K562 (cell line): ENCODE data around the gene EVI5. TPM values are rescaled to one million over a fixed set of nuclear protein-coding genes. Genes with fewer than 3 reads are reported as not detected.
A peak's percentile ranks its signal among the peaks of the same experiment; 100 is the strongest.

Experiments
- ATAC-seq: fragments of 200-7000 bp; cut with Tn5 transposase; 3 replicates; pipeline ENCODE4 v1.9.1; 2020; ENCODE audit warnings: moderate library complexity
- BruUV-seq: library from RNA; stranded (reverse); fragments of 400-500 nt; replicated peaks from 2 replicates; lab custom pipeline; 2021; lab: Mats Ljungman, UMichigan
- CTCF ChIA-PET: fragments of 300-600 bp; formaldehyde crosslinking; extraction: SDS; loops from one replicate; lab custom pipeline; 2021; ENCODE audit warnings: low intra/inter-chr PET ratio; lab: Yijun Ruan, JAX
- POLR2A ChIA-PET: fragments of 300-600, 350-650 bp; sonication (Branson Sonifier 250); formaldehyde crosslinking; extraction: SDS; loops from one replicate; lab custom pipeline; 2021; ENCODE audit warnings: antibody characterized with exemption, inconsistent platforms; lab: Yijun Ruan, JAX
- DNase-seq, 4 experiments: peaks; one replicate each; pipeline versions ENCODE4 v3.0.0 to v3.0.0-alpha.2; 2011 to 2018; ENCODE audit warnings: low spot score in 3 of 4, mixed read lengths in 3 of 4; ENCODE audit errors: extremely low read depth in 1 of 4
- FAIRE-seq: peaks from 2 replicates; lab custom pipeline; 2011; peaks lifted over from hg19 to GRCh38; lab: Jason Lieb, UNC
- H2AFZ ChIP-seq: 2 replicates; pipeline ENCODE4 v1.6.0; 2011; ENCODE audit warnings: low read depth, low read length, control low read depth, inconsistent platforms
- H3K27ac ChIP-seq: fragments of 200-600 bp; 3 replicates; pipeline ENCODE4 v1.8.0; 2011; ENCODE audit warnings: low read depth, mild to moderate bottlenecking, control low read depth, inconsistent platforms, low read length, moderate library complexity, mixed read lengths; ENCODE audit errors: extremely low read depth
- H3K27me3 ChIP-seq, 2 experiments: fragments of 300-600 bp in 1 of 2; 2 replicates in 1 of 2; 3 replicates in 1 of 2; pipeline versions ENCODE4 v1.6.0 to v1.8.0; 2011; ENCODE audit warnings: inconsistent platforms in 2 of 2, low read length in 2 of 2, mild to moderate bottlenecking in 1 of 2, mixed read lengths in 1 of 2, moderate library complexity in 1 of 2; ENCODE audit not compliant: control insufficient read depth in 2 of 2, insufficient read depth in 2 of 2
- H3K36me3 ChIP-seq: fragments of 300-600 bp; 3 replicates; pipeline ENCODE4 v1.8.0; 2011; ENCODE audit warnings: mild to moderate bottlenecking, low read length, inconsistent platforms; ENCODE audit not compliant: control insufficient read depth, insufficient read depth
- H3K4me1 ChIP-seq, 2 experiments: fragments of 200-600 bp in 1 of 2; replicated peaks in 1 of 2; 2 replicates in 1 of 2; 3 replicates in 1 of 2; pipeline versions ENCODE4 v1.5.1 to v1.8.0; 2011; ENCODE audit warnings: inconsistent platforms in 2 of 2, low read length in 2 of 2, mild to moderate bottlenecking in 1 of 2, mixed read lengths in 1 of 2, moderate library complexity in 1 of 2; ENCODE audit not compliant: control insufficient read depth in 2 of 2, insufficient read depth in 2 of 2
- H3K4me2 ChIP-seq: 2 replicates; pipeline ENCODE4 v1.6.1; 2011; ENCODE audit warnings: low read length, control low read depth, inconsistent platforms, mixed read lengths; ENCODE audit not compliant: insufficient read depth
- H3K4me3 ChIP-seq: fragments of 200-600 bp; sonication (generic), shearing (Covaris generic); 2 replicates; pipeline ENCODE4 v1.5.1; 2016; ENCODE audit warnings: control low read depth, inconsistent platforms
- H3K79me2 ChIP-seq: fragments of 200-600 bp; 3 replicates; pipeline ENCODE4 v1.8.0; 2011; ENCODE audit warnings: low read length, inconsistent platforms; ENCODE audit not compliant: control insufficient read depth, insufficient read depth
- H3K9ac ChIP-seq, 2 experiments: 2 replicates each; pipeline versions ENCODE4 v1.6.0 to v1.6.1; 2011; ENCODE audit warnings: low read depth in 2 of 2, low read length in 2 of 2, control low read depth in 1 of 2, inconsistent platforms in 1 of 2, mild to moderate bottlenecking in 1 of 2, mixed read lengths in 1 of 2; ENCODE audit not compliant: insufficient read depth in 1 of 2
- H3K9me1 ChIP-seq: one replicate; pipeline ENCODE4 v1.6.0; 2011; ENCODE audit warnings: inconsistent platforms, mild to moderate bottlenecking, low read length, moderate library complexity; ENCODE audit not compliant: control insufficient read depth, insufficient read depth
- H3K9me3 ChIP-seq: replicated peaks from 2 replicates; pipeline ENCODE4 v1.5.1; 2011; ENCODE audit warnings: low read depth, low read length, inconsistent platforms; ENCODE audit not compliant: control insufficient read depth, insufficient read depth
- H4K20me1 ChIP-seq: replicated peaks from 2 replicates; pipeline ENCODE4 v1.6.1; 2011; ENCODE audit warnings: low read length, inconsistent platforms, mixed read lengths; ENCODE audit not compliant: control insufficient read depth, insufficient read depth
- ADNP ChIP-seq: fragments of 200-800 bp; sonication (Bioruptor generic); IDR thresholded peaks from 2 replicates; pipeline ENCODE4 v1.6.1; 2016; ENCODE audit warnings: missing genetic modification characterization, missing compliant biosample characterization
- CTCF ChIP-seq, 3 experiments: IDR thresholded peaks in 2 of 3; conservative IDR thresholded peaks in 1 of 3; 2 replicates each; pipeline ENCODE4 v1.5.1; 2011 to 2012; ENCODE audit warnings: low read length in 3 of 3, mild to moderate bottlenecking in 3 of 3, control low read depth in 2 of 3, improper control_type of control experiment in 1 of 3, inconsistent platforms in 1 of 3, low read depth in 1 of 3, mixed read lengths in 1 of 3, moderate library complexity in 1 of 3; ENCODE audit not compliant: insufficient read depth in 2 of 3
- DEAF1 ChIP-seq: fragments of 450-650 bp; formaldehyde crosslinking; IDR thresholded peaks from 2 replicates; pipeline ENCODE4 v1.4.0; 2020; ENCODE audit warnings: mild to moderate bottlenecking, moderate library complexity
- HDAC1 ChIP-seq, 2 experiments: fragments of 450-650 bp; IDR thresholded peaks; 2 replicates each; pipeline ENCODE4 v1.6.1; 2016 to 2017; ENCODE audit warnings: inconsistent platforms in 1 of 2, mild to moderate bottlenecking in 1 of 2, moderate library complexity in 1 of 2
- MXD1 ChIP-seq: fragments of 250-450 bp; sonication (Bioruptor Pico); IDR thresholded peaks from 2 replicates; pipeline ENCODE4 v1.8.0; 2021; ENCODE audit warnings: borderline replicate concordance, mild to moderate bottlenecking, moderate library complexity; ENCODE audit not compliant: poor library complexity, severe bottlenecking
- RAD21 ChIP-seq, 2 experiments: fragments of 250-450 bp in 1 of 2; fragments of 450-650 bp in 1 of 2; sonication (Bioruptor Pico) in 1 of 2; formaldehyde crosslinking in 1 of 2; IDR thresholded peaks in 1 of 2; conservative IDR thresholded peaks in 1 of 2; 2 replicates each; pipeline versions ENCODE4 v1.4.0 to v1.8.0; 2020 to 2022; ENCODE audit warnings: mild to moderate bottlenecking in 2 of 2, moderate library complexity in 1 of 2
- SP1 ChIP-seq: sonication (generic); formaldehyde crosslinking; IDR thresholded peaks from 2 replicates; pipeline ENCODE4 v1.8.1; 2022; ENCODE audit warnings: mild to moderate bottlenecking, missing genetic modification reagents
- SRSF7 ChIP-seq: fragments of 200-400 bp; formaldehyde crosslinking; optimal IDR thresholded peaks from 2 replicates; pipeline ENCODE3; 2017; ENCODE audit warnings: mild to moderate bottlenecking, low read depth, low read length
- ZNF217 ChIP-seq: sonication (generic); formaldehyde crosslinking; IDR thresholded peaks from 2 replicates; pipeline ENCODE4 v1.8.0; 2022; ENCODE audit warnings: mild to moderate bottlenecking, missing genetic modification reagents
- ZNF766 ChIP-seq: fragments of 200-800 bp; sonication (Bioruptor generic); conservative IDR thresholded peaks from 2 replicates; pipeline ENCODE4 v1.6.1; 2016; ENCODE audit warnings: missing genetic modification characterization, missing compliant biosample characterization
- WGBS: fragments of 100-300 bp; shearing (Covaris generic); methylation state at CpG from one replicate; pipeline ENCODE4 v1.1.6; 2016; ENCODE audit warnings: low coverage, mixed read lengths; ENCODE audit not compliant: insufficient coverage; ENCODE audit errors: missing lambda C conversion rate; 5-methylcytosine and 5-hydroxymethylcytosine counted together
- in situ Hi-C: fragments of 300-500 bp; cut with MboI; formaldehyde crosslinking; loops from 4 replicates; pipeline ENCODE4 v1.15.0; 2018; ENCODE audit warnings: inconsistent platforms, mixed read lengths
- intact Hi-C: fragments of 100-400 bp; cut with micrococcal nuclease; formaldehyde crosslinking; loops from 2 replicates; pipeline ENCODE4 v1.14.2; 2022
- polyA plus RNA-seq, 8 experiments: library from polyadenylated mRNA; depleted of rRNA in 4 of 8; stranded (reverse) in 5 of 8; unstranded in 3 of 8; fragments of >200 nt; fragmentation: Nextera tagmentation in 2 of 8; fragmentation: Illumina TruSeq in 1 of 8; extraction: Ambion mirVana in 2 of 8; extraction: Trizol in 1 of 8; gene quantifications; 2 replicates each; pipeline versions ENCODE4 v1.2.1 to v1.2.3, GENCODE V29; 2011 to 2014; ENCODE audit warnings: inconsistent platforms in 1 of 8, missing spikeins in 1 of 8
- total RNA-seq, 7 experiments: library from RNA; depleted of rRNA in 6 of 7; stranded (reverse); fragments of >200 nt in 6 of 7; fragmentation: Illumina TruSeq in 2 of 7; extraction: Trizol in 2 of 7; gene quantifications; 2 replicates each; pipeline versions ENCODE4 v1.2.1 to v1.2.3, GENCODE V29; 2011 to 2021; ENCODE audit warnings: low replicate concordance in 1 of 7

The EVI5 gene
- total and polyA plus RNA-seq, 9 of the 15 experiments (the other 6 are each of a cell fraction or from before 2014, with no cell fraction given) = 1.7 to 50.1 (median 13.7) TPM

- TF ChIP-seq HDAC1 (IDR thresholded peaks at IDR 0.05) = no peak
- TF ChIP-seq, all 486 proteins: peak for 0
Measured at GRCh38 chr1:92464588-92465255, 320.2 kb downstream of the EVI5 start (continued).

GRCh38 chr1:92461364-92462097, 323.4 kb downstream of the EVI5 start:
- Histone ChIP-seq H3K27ac (no peak overlapping the region), H3K36me3 (no peaks in the 10 kb centered on the region), H4K20me1 (no peaks in the 10 kb centered on the region), H3K4me1 (peaks cover 0 to 22% of the 10 kb centered on the region in 2 experiments; a peak in 3 of 5 replicates), H3K27me3 (no peaks in the 10 kb centered on the region), H3K4me3 (no peak overlapping the region), H3K9me1 (no peaks in the 10 kb centered on the region), H3K9me3 (no peaks in the 10 kb centered on the region), H2AFZ (peak overlapping the region; percentile 67), H3K79me2 (no peaks in the 10 kb centered on the region), H3K9ac (no peak overlapping the region), H3K4me2 (no peak overlapping the region)
- DNase-seq (no peak), FAIRE-seq (peak; percentile 35), ATAC-seq (peak; percentile 61)
- ChIA-PET POLR2A (no interaction called here), CTCF (no interaction called here)
- intact Hi-C loops = loop anchor here (1.0 kb wide), 1 partner anchor 138 kb away; no protein-coding TSS in a partner anchor
- no TSS peak for BruUV-seq
- TF ChIP-seq ZNF766 (CRISPR knock-in tag) (no peak), ZNF217 (CRISPR knock-in tag) (no peak), SRSF7 (no peak), SP1 (CRISPR knock-in tag) (no peak; the same call in 1 of the 2 replicates), RAD21 (CRISPR knock-in tag; conservative IDR thresholded peaks at IDR 0.05 in 1 of 2, IDR thresholded peaks at IDR 0.05 in 1 of 2) (peak in 1 of 2 experiments; percentile 48; a peak in 3 of 4 replicates), ADNP (tag) (peak; percentile 28; the same call in 1 of the 2 replicates), MXD1 (CRISPR knock-in tag) (no peak), DEAF1 (CRISPR knock-in tag) (peak; percentile 36; the same call in 1 of the 2 replicates), CTCF (IDR thresholded peaks at IDR 0.05 in 2 of 3, conservative IDR thresholded peaks at IDR 0.05 in 1 of 3; ENCODE audit: insufficient read depth in 2 of 3, low read depth in 1 of 3, low read length in 3 of 3) (peak in 1 of 3 experiments; percentile 29; a peak in 1 of 6 replicates)
- in situ Hi-C loops = no loop called here
- WGBS = 39% methylated on average over 5 of the region's 5 CpGs
